B cell (primary cell): Measurements from ENCODE around the gene RTN4RL2. TPM values are rescaled to one million over a fixed set of nuclear protein-coding genes. Genes with fewer than 3 reads are reported as not detected.

Experiments used
- ATAC-seq: fragments of 200-7000 bp; cut with Tn5 transposase; one replicate; pipeline ENCODE4 v1.10.0; 2021; ENCODE audit warnings: low read depth, mild to moderate bottlenecking, moderate number of reproducible peaks, moderate library complexity
- CTCF ChIA-PET: fragments of 350-600 bp; sonication (Branson Sonifier 250); formaldehyde crosslinking; loops from one replicate; lab custom pipeline; 2021; ENCODE audit warnings: antibody characterized with exemption, inconsistent platforms; lab: Charles Lee
- POLR2A ChIA-PET: fragments of 350-600 bp; sonication (Branson Sonifier 250); formaldehyde crosslinking; loops from one replicate; lab custom pipeline; 2021; ENCODE audit warnings: antibody characterized with exemption; lab: Charles Lee
- DNase-seq: peaks from one replicate; pipeline ENCODE4 v3.0.0; 2013
- H2AFZ ChIP-seq: 2 replicates; pipeline ENCODE4 v1.6.1; 2012; ENCODE audit warnings: mild to moderate bottlenecking, low read depth, low read length; ENCODE audit not compliant: insufficient read depth, poor library complexity, severe bottlenecking
- H3K27ac ChIP-seq, 2 donors: 1 replicate in 1 of 2; 2 replicates in 1 of 2; pipeline ENCODE4 v1.5.1; 2012 to 2013; ENCODE audit warnings: low read length in 2 of 2, mild to moderate bottlenecking in 2 of 2, moderate library complexity in 1 of 2
- H3K27me3 ChIP-seq, 4 experiments: fragments of 200-600 bp in 1 of 4; sonication (generic) in 1 of 4; replicated peaks in 1 of 4; 1 replicate in 2 of 4; 2 replicates in 2 of 4; pipeline versions ENCODE4 v1.6.1 to v1.7.0; 2013 to 2016; ENCODE audit warnings: low read length in 3 of 4, mild to moderate bottlenecking in 2 of 4, mixed read lengths in 1 of 4, moderate library complexity in 1 of 4; ENCODE audit not compliant: insufficient read depth in 4 of 4, control insufficient read depth in 3 of 4; ENCODE audit errors: control extremely low read depth in 1 of 4
- H3K36me3 ChIP-seq, 2 experiments: replicated peaks in 1 of 2; 1 replicate in 1 of 2; 2 replicates in 1 of 2; pipeline versions ENCODE4 v1.6.1 to v1.7.1; 2013; ENCODE audit warnings: low read length in 1 of 2; ENCODE audit not compliant: insufficient read depth in 2 of 2, control insufficient read depth in 1 of 2; ENCODE audit errors: control extremely low read depth in 1 of 2, extremely low read depth in 1 of 2
- H3K4me1 ChIP-seq, 2 donors: fragments of 200-600 bp in 1 of 2; sonication (generic) in 1 of 2; 1 replicate in 1 of 2; 2 replicates in 1 of 2; pipeline versions ENCODE4 v1.5.1 to v1.6.1; 2013 to 2017; ENCODE audit warnings: low read length in 2 of 2; ENCODE audit not compliant: control insufficient read depth in 2 of 2, insufficient read depth in 2 of 2
- H3K4me2 ChIP-seq: replicated peaks from 2 replicates; pipeline ENCODE3; 2012; ENCODE audit warnings: mild to moderate bottlenecking, low read depth, low read length; ENCODE audit not compliant: poor library complexity, severe bottlenecking
- H3K4me3 ChIP-seq, 5 experiments: fragments of 200-600 bp in 1 of 5; sonication (generic) in 1 of 5; 1 replicate in 3 of 5; 2 replicates in 2 of 5; pipeline versions ENCODE4 v1.5.1 to v1.7.0; 2011 to 2016; ENCODE audit warnings: low read length in 4 of 5, mild to moderate bottlenecking in 4 of 5, low read depth in 2 of 5, control low read depth in 1 of 5, moderate library complexity in 1 of 5; ENCODE audit not compliant: insufficient read depth in 1 of 5; ENCODE audit errors: control extremely low read depth in 1 of 5, extremely low read depth in 1 of 5
- H3K79me2 ChIP-seq: fragments of 200-600 bp; sonication (generic); one replicate; pipeline ENCODE4 v1.6.0; 2016; ENCODE audit warnings: low read length; ENCODE audit not compliant: control insufficient read depth, insufficient read depth
- H3K9ac ChIP-seq: fragments of 200-600 bp; sonication (generic); 2 replicates; pipeline ENCODE4 v1.6.1; 2017; ENCODE audit warnings: mild to moderate bottlenecking, low read length, moderate library complexity
- H3K9me3 ChIP-seq, 3 donors: one replicate each; pipeline versions ENCODE4 v1.6.1 to v1.7.1; 2013; ENCODE audit warnings: low read length in 2 of 3; ENCODE audit not compliant: control insufficient read depth in 2 of 3, insufficient read depth in 1 of 3; ENCODE audit errors: control extremely low read depth in 1 of 3
- H4K20me1 ChIP-seq: 2 replicates; pipeline ENCODE4 v1.6.0; 2012; ENCODE audit warnings: mild to moderate bottlenecking, low read length; ENCODE audit not compliant: insufficient read depth, control insufficient read depth, poor library complexity, severe bottlenecking
- H3K27ac Mint-ChIP-seq: one replicate; pipeline ENCODE4 v1.8.0; 2021; ENCODE audit warnings: mixed read lengths
- H3K27me3 Mint-ChIP-seq: one replicate; pipeline ENCODE4 v1.8.0; 2021; ENCODE audit warnings: mixed read lengths
- H3K4me1 Mint-ChIP-seq: one replicate; pipeline ENCODE4 v1.8.0; 2021; ENCODE audit warnings: mixed read lengths
- H3K4me3 Mint-ChIP-seq: one replicate; pipeline ENCODE4 v1.8.0; 2021; ENCODE audit warnings: mixed read lengths
- H3K9me3 Mint-ChIP-seq: one replicate; pipeline ENCODE4 v1.8.0; 2022; ENCODE audit warnings: mixed read lengths; ENCODE audit not compliant: insufficient read depth
- EZH2 ChIP-seq: IDR thresholded peaks from 2 replicates; pipeline ENCODE4 v1.6.1; 2012; ENCODE audit warnings: borderline replicate concordance, low read depth, mild to moderate bottlenecking, moderate library complexity, low read length; ENCODE audit not compliant: insufficient read depth, poor library complexity, severe bottlenecking
- WGBS: methylation state at CpG from one replicate; pipeline ENCODE4 v1.1.5; 2013; ENCODE audit warnings: missing lambda C conversion rate; ENCODE audit not compliant: insufficient coverage; 5-methylcytosine and 5-hydroxymethylcytosine counted together
- intact Hi-C: fragments of 100-400 bp; cut with micrococcal nuclease; formaldehyde crosslinking; loops from one replicate; pipeline ENCODE4 v1.10.0; 2022
- polyA plus RNA-seq: library from polyadenylated mRNA; depleted of rRNA; stranded (reverse); fragments of >200 nt; gene quantifications from 2 replicates; pipeline ENCODE4 v1.2.3, GENCODE V29; 2012
- total RNA-seq, 2 donors: library from RNA; stranded (reverse); fragments of 120-200 nt in 1 of 2; gene quantifications; 1 replicate in 1 of 2; 2 replicates in 1 of 2; pipeline versions ENCODE4 v1.2.3 to v1.2.4, GENCODE V29; 2013 to 2022
- TF ChIP-seq, protein P1 (sequence below): fragments of 200-600 bp; IDR thresholded peaks from one replicate; pipeline ENCODE4 v1.8.0; 2022; ENCODE audit warnings: antibody characterized with exemption, mild to moderate bottlenecking

The RTN4RL2 gene
- total and polyA plus RNA-seq, 2 donors (not counting 1 experiment from before 2014, with no cell fraction given): 0.12 to 0.13 TPM

DNA sequence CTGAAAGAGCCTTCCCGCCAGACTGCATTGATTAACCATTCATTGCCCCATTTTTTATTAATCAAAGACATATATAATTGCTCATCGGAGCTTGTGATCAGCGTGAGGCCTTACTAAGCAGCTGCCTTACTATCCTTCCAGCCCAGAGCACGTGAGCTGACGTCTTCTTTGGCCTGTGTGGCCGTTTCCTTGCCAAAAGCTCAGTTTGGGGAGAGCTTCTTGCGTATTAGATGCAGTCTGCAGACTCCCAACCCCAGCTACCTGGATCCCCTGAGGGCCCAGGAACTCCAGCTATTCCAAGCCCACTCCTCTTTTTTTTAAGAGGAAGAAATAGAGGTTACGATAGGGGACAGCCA lies 32.6 kb upstream of the RTN4RL2 start:
- peaks cover 28 to 33% of the 10 kb centered on the region in 2 donors for H3K4me1 ChIP-seq
- ChIA-PET CTCF (interaction anchor here (0.6 to 4.2 kb wide), 8 partner anchors 9 to 204 kb away, joined by 3 to 22 read pairs (median 5); no protein-coding TSS in a partner anchor), POLR2A (no interaction called here)
- ATAC-seq: no peak
- H3K9me3 Mint-ChIP-seq: no peaks in the 10 kb centered on the region
- H3K4me1 Mint-ChIP-seq: peaks cover 36% of the 10 kb centered on the region
- H3K27me3 Mint-ChIP-seq: no peaks in the 10 kb centered on the region
- no peak overlapping the region for H3K9ac ChIP-seq
- no peaks in the 10 kb centered on the region for H3K27me3 ChIP-seq
- H3K36me3 ChIP-seq: peaks cover 0 to 3% of the 10 kb centered on the region in 2 experiments
- peak overlapping the region; percentile 91 for H3K4me3 Mint-ChIP-seq
- intact Hi-C loops: loop anchor here (1.0 to 5.0 kb wide), 2 partner anchors 90 to 103 kb away; partner anchors contain the start of genes P2RX3, SSRP1 and TIMM10
- peak overlapping the region; percentile 92 for H3K27ac Mint-ChIP-seq
- peaks cover 0 to 4% (median 0%) of the 10 kb centered on the region in 3 donors for H3K9me3 ChIP-seq
- H3K79me2 ChIP-seq: peaks cover 10% of the 10 kb centered on the region
- H3K4me2 ChIP-seq: no peak overlapping the region
- TF ChIP-seq EZH2: no peak
- TF ChIP-seq, protein P1, sequence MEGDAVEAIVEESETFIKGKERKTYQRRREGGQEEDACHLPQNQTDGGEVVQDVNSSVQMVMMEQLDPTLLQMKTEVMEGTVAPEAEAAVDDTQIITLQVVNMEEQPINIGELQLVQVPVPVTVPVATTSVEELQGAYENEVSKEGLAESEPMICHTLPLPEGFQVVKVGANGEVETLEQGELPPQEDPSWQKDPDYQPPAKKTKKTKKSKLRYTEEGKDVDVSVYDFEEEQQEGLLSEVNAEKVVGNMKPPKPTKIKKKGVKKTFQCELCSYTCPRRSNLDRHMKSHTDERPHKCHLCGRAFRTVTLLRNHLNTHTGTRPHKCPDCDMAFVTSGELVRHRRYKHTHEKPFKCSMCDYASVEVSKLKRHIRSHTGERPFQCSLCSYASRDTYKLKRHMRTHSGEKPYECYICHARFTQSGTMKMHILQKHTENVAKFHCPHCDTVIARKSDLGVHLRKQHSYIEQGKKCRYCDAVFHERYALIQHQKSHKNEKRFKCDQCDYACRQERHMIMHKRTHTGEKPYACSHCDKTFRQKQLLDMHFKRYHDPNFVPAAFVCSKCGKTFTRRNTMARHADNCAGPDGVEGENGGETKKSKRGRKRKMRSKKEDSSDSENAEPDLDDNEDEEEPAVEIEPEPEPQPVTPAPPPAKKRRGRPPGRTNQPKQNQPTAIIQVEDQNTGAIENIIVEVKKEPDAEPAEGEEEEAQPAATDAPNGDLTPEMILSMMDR: no peak
- no peak for DNase-seq
- no peak overlapping the region for H3K4me3 ChIP-seq
- no peak overlapping the region for H3K27ac ChIP-seq
- WGBS: 91% methylated on average over 5 of the region's 8 CpGs
- no peaks in the 10 kb centered on the region for H4K20me1 ChIP-seq
- peak overlapping the region; percentile 95 for H2AFZ ChIP-seq

DNA sequence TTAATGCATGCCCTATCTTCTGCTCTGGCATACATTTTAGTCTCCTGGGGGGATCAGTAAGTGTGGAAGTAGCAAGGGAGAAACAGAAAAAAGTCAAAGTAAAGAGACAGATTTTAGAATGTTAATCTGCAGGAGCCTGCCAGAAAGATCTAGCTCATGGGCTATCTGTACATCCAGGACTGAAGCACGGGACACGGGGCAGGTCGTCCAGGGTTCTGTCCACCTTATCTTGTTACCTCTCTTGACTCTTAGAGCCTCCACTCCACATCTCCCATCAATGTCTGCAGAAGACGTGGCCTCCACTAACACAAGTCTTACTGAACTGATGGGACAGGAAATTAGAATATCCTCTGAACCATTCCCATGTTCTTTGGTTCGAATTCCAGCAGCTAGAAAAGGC lies 31.7 kb upstream of the RTN4RL2 start:
- Histone ChIP-seq H3K9ac (no peak overlapping the region), H3K4me3 (no peak overlapping the region), H3K36me3 (peaks cover 0 to 3% of the 10 kb centered on the region in 2 experiments), H3K4me2 (no peak overlapping the region), H4K20me1 (no peaks in the 10 kb centered on the region), H3K27ac (no peak overlapping the region), H3K4me1 (peaks cover 28 to 33% of the 10 kb centered on the region in 2 donors), H3K79me2 (peaks cover 9% of the 10 kb centered on the region), H3K9me3 (peaks cover 0 to 4% (median 0%) of the 10 kb centered on the region in 3 donors), H3K27me3 (no peaks in the 10 kb centered on the region), H2AFZ (no peak overlapping the region)
- ATAC-seq (no peak), DNase-seq (no peak)
- WGBS: 100% methylated on average over 4 of the region's 5 CpGs
- Mint-ChIP-seq H3K27ac (no peak overlapping the region), H3K9me3 (no peaks in the 10 kb centered on the region), H3K4me3 (no peak overlapping the region), H3K27me3 (no peaks in the 10 kb centered on the region), H3K4me1 (peaks cover 35% of the 10 kb centered on the region)
- ChIA-PET POLR2A (no interaction called here), CTCF (interaction anchor here (1.3 to 4.2 kb wide), 5 partner anchors 8 to 98 kb away, joined by 4 to 22 read pairs (median 6); no protein-coding TSS in a partner anchor)
- intact Hi-C loops: loop anchor here (5.0 kb wide), 1 partner anchor 91 kb away; the partner anchor contains the start of genes P2RX3 and SSRP1
- no peak for TF ChIP-seq EZH2
- TF ChIP-seq, protein P1: no peak
